SK-N-SH (cell line): ENCODE measurements around the gene ARL4A. TPM values are rescaled to one million over a fixed set of nuclear protein-coding genes. Genes with fewer than 3 reads are reported as not detected.

Experiments used
- CTCF ChIA-PET: fragments of 300-600, 350-600 bp; formaldehyde crosslinking; extraction: SDS; loops from one replicate; lab custom pipeline; 2021; lab: Yijun Ruan, JAX
- POLR2A ChIA-PET: fragments of 350-600 bp; sonication (Branson Sonifier 250); formaldehyde crosslinking; extraction: SDS; loops from one replicate; lab custom pipeline; 2020; ENCODE audit warnings: antibody characterized with exemption, inconsistent platforms; lab: Yijun Ruan, JAX
- DNase-seq: peaks from one replicate; pipeline ENCODE4 v3.0.0; 2012
- H2AFZ ChIP-seq: fragments of 200-600 bp; sonication (generic); 2 replicates; pipeline ENCODE4 v1.8.1; 2016; ENCODE audit warnings: antibody characterized with exemption, mild to moderate bottlenecking, low read depth
- H3F3A ChIP-seq: fragments of 200-600 bp; sonication (generic); replicated peaks from 2 replicates; pipeline ENCODE3; 2016; ENCODE audit warnings: antibody characterized with exemption, mild to moderate bottlenecking; ENCODE audit not compliant: insufficient read depth
- H3K27ac ChIP-seq, 2 experiments: fragments of 200-500 bp in 1 of 2; fragments of 200-600 bp in 1 of 2; sonication (Bioruptor generic) in 1 of 2; sonication (generic), shearing (Covaris generic) in 1 of 2; 2 replicates each; pipeline versions ENCODE4 v1.5.1 to v1.6.1; 2014 to 2016; ENCODE audit warnings: low read depth in 2 of 2, inconsistent platforms in 1 of 2, low read length in 1 of 2, mild to moderate bottlenecking in 1 of 2, mixed read lengths in 1 of 2
- H3K27me3 ChIP-seq: fragments of 200-600 bp; sonication (generic), shearing (Covaris generic); 2 replicates; pipeline ENCODE4 v1.6.1; 2016; ENCODE audit warnings: mixed run types; ENCODE audit not compliant: insufficient read depth
- H3K36me3 ChIP-seq, 2 experiments: fragments of 200-500 bp in 1 of 2; fragments of 200-600 bp in 1 of 2; sonication (Bioruptor generic) in 1 of 2; sonication (generic) in 1 of 2; replicated peaks in 1 of 2; 2 replicates each; pipeline versions ENCODE3 to v1.5.1; 2014 to 2016; ENCODE audit warnings: low read length in 1 of 2, mild to moderate bottlenecking in 1 of 2; ENCODE audit not compliant: insufficient read depth in 2 of 2, control insufficient read depth in 1 of 2
- H3K4me1 ChIP-seq, 2 experiments: fragments of 200-500 bp in 1 of 2; fragments of 200-600 bp in 1 of 2; sonication (Bioruptor generic) in 1 of 2; sonication (generic), shearing (Covaris generic) in 1 of 2; 2 replicates each; pipeline versions ENCODE4 v1.5.1 to v1.6.1; 2014 to 2016; ENCODE audit warnings: low read depth in 1 of 2, low read length in 1 of 2, mixed run types in 1 of 2; ENCODE audit not compliant: insufficient read depth in 2 of 2, control insufficient read depth in 1 of 2
- H3K4me2 ChIP-seq: fragments of 200-600 bp; sonication (generic), shearing (Covaris generic); 2 replicates; pipeline ENCODE4 v1.6.1; 2017; ENCODE audit warnings: mixed run types
- H3K4me3 ChIP-seq, 2 experiments: fragments of 200-500 bp in 1 of 2; fragments of 200-600 bp in 1 of 2; sonication (Bioruptor generic) in 1 of 2; sonication (generic), shearing (Covaris generic) in 1 of 2; 2 replicates each; pipeline versions ENCODE4 v1.5.1 to v1.8.1; 2014 to 2016; ENCODE audit warnings: low read depth in 2 of 2, inconsistent platforms in 1 of 2, low read length in 1 of 2, mild to moderate bottlenecking in 1 of 2, mixed read lengths in 1 of 2, moderate library complexity in 1 of 2
- H3K79me2 ChIP-seq: fragments of 200-600 bp; sonication (generic); 2 replicates; pipeline ENCODE4 v1.8.1; 2017; ENCODE audit warnings: mild to moderate bottlenecking; ENCODE audit not compliant: insufficient read depth
- H3K9ac ChIP-seq: fragments of 200-600 bp; sonication (generic); 2 replicates; pipeline ENCODE4 v1.6.1; 2017; ENCODE audit warnings: mixed run types
- H3K9me2 ChIP-seq: fragments of 200-600 bp; sonication (generic); 2 replicates; pipeline ENCODE4 v1.6.1; 2017; ENCODE audit warnings: mixed run types
- H3K9me3 ChIP-seq: fragments of 200-600 bp; sonication (generic); 2 replicates; pipeline ENCODE4 v1.6.1; 2017; ENCODE audit warnings: mixed run types, mild to moderate bottlenecking, moderate library complexity
- H4K20me1 ChIP-seq: fragments of 200-600 bp; sonication (generic); 2 replicates; pipeline ENCODE4 v1.6.1; 2017; ENCODE audit warnings: mild to moderate bottlenecking, mixed run types; ENCODE audit not compliant: insufficient read depth
- CHD2 ChIP-seq: fragments of 150-350 bp; IDR thresholded peaks from 2 replicates; pipeline ENCODE4 v1.6.1; 2018; ENCODE audit warnings: low read length; ENCODE audit not compliant: partially characterized antibody
- EZH2phosphoT487 ChIP-seq: fragments of 200-600 bp; sonication (generic); IDR thresholded peaks from 2 replicates; pipeline ENCODE4 v1.6.1; 2017; ENCODE audit warnings: low read depth, mixed run types, mild to moderate bottlenecking, antibody characterized with exemption, moderate library complexity, borderline replicate concordance
- FOSL2 ChIP-seq: IDR thresholded peaks from 2 replicates; pipeline ENCODE4 v1.4.0; 2012; ENCODE audit warnings: low read depth, mild to moderate bottlenecking, moderate library complexity, borderline replicate concordance
- FOXJ3 ChIP-seq: sonication (generic); formaldehyde crosslinking; IDR thresholded peaks from 2 replicates; pipeline ENCODE4 v1.5.1; 2020; ENCODE audit warnings: mild to moderate bottlenecking, missing genetic modification reagents
- FOXM1 ChIP-seq: IDR thresholded peaks from 2 replicates; pipeline ENCODE4 v1.4.0; 2012; ENCODE audit warnings: low read depth, mild to moderate bottlenecking
- MEF2A ChIP-seq: IDR thresholded peaks from 2 replicates; pipeline ENCODE4 v1.4.0; 2012; ENCODE audit warnings: low read depth, borderline replicate concordance
- NFIC ChIP-seq: IDR thresholded peaks from 2 replicates; pipeline ENCODE4 v1.4.0; 2012; ENCODE audit warnings: borderline replicate concordance
- NRF1 ChIP-seq: IDR thresholded peaks from 2 replicates; pipeline ENCODE4 v1.6.1; 2012; ENCODE audit warnings: low read depth, mild to moderate bottlenecking, low read length
- RAD21 ChIP-seq: IDR thresholded peaks from 2 replicates; pipeline ENCODE4 v1.6.1; 2012; ENCODE audit warnings: mild to moderate bottlenecking, low read length
- RCOR1 ChIP-seq: fragments of 150-350 bp; IDR thresholded peaks from 2 replicates; pipeline ENCODE4 v1.6.1; 2017; ENCODE audit warnings: antibody characterized with exemption, low read length
- RFX5 ChIP-seq: IDR thresholded peaks from 2 replicates; pipeline ENCODE4 v1.6.1; 2012; ENCODE audit warnings: mild to moderate bottlenecking, improper control_type of control experiment, low read length
- SIN3A ChIP-seq: IDR thresholded peaks from 2 replicates; pipeline ENCODE4 v1.6.1; 2012; ENCODE audit warnings: low read depth, mild to moderate bottlenecking, low read length, moderate library complexity, borderline replicate concordance
- SMC3 ChIP-seq: IDR thresholded peaks from 2 replicates; pipeline ENCODE4 v1.6.1; 2012; ENCODE audit warnings: low read depth, low read length, improper control_type of control experiment
- TCF12 ChIP-seq: IDR thresholded peaks from 2 replicates; pipeline ENCODE4 v1.4.0; 2012
- USF1 ChIP-seq: IDR thresholded peaks from 2 replicates; pipeline ENCODE4 v1.4.0; 2012; ENCODE audit warnings: low read depth, borderline replicate concordance
- USF2 ChIP-seq: fragments of 150-350 bp; IDR thresholded peaks from 2 replicates; pipeline ENCODE4 v1.6.1; 2017; ENCODE audit warnings: antibody characterized with exemption, low read length, low read depth, borderline replicate concordance
- YY1 ChIP-seq: IDR thresholded peaks from 2 replicates; pipeline ENCODE4 v1.4.0; 2012; ENCODE audit warnings: low read depth, mild to moderate bottlenecking
- WGBS: methylation state at CpG from one replicate; pipeline ENCODE4 v1.1.6; 2017; ENCODE audit warnings: low lambda C conversion rate; 5-methylcytosine and 5-hydroxymethylcytosine counted together
- polyA plus RNA-seq, 3 experiments: library from polyadenylated mRNA; depleted of rRNA; stranded (reverse); fragments of >200 nt; gene quantifications; 2 replicates each; pipeline ENCODE4 v1.2.3, GENCODE V29; 2012
- TF ChIP-seq, protein P1 (sequence below): IDR thresholded peaks from 2 replicates; pipeline ENCODE4 v1.4.0; 2012; ENCODE audit warnings: low read depth, borderline replicate concordance
- TF ChIP-seq, protein P2 (sequence below): fragments of 150-350 bp; IDR thresholded peaks from 2 replicates; pipeline ENCODE4 v1.6.1; 2016; ENCODE audit warnings: mild to moderate bottlenecking, low read depth, low read length

Gene ARL4A
- polyA plus RNA-seq, 1 of the 3 experiments (the other 2 are of a cell fraction), result 5.5 TPM

DNA sequence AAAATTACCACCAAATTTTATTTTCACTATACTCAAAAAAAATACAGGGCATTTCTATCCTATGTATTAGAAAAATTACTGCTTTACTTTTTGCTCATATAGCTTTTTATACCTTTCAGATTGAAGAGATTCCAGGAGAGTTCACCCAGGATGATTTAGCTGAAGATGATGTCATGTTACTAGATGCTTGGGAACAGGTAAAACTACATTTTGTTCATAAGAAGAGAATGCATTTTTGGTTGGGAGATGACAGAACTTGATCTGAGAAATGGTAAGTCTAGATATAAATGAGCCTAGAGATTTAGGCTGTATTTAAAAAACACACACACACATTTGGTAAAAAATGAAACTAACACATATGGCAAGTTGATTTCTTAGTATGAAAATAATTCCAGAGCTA lies 38.1 kb upstream of the ARL4A start (continued):
- TF ChIP-seq, protein P1, sequence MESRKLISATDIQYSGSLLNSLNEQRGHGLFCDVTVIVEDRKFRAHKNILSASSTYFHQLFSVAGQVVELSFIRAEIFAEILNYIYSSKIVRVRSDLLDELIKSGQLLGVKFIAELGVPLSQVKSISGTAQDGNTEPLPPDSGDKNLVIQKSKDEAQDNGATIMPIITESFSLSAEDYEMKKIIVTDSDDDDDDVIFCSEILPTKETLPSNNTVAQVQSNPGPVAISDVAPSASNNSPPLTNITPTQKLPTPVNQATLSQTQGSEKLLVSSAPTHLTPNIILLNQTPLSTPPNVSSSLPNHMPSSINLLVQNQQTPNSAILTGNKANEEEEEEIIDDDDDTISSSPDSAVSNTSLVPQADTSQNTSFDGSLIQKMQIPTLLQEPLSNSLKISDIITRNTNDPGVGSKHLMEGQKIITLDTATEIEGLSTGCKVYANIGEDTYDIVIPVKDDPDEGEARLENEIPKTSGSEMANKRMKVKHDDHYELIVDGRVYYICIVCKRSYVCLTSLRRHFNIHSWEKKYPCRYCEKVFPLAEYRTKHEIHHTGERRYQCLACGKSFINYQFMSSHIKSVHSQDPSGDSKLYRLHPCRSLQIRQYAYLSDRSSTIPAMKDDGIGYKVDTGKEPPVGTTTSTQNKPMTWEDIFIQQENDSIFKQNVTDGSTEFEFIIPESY, result no peak
- TF ChIP-seq FOXJ3 (CRISPR knock-in tag), result no peak
- TF ChIP-seq, all 33 proteins: peak for 0

GRCh38 chr7:12650080-12650479 lies 37.4 kb upstream of the ARL4A start:
- H2AFZ ChIP-seq, result no peak overlapping the region
- no peak for DNase-seq
- POLR2A ChIA-PET, result no interaction called here

GRCh38 chr7:12653110-12653509 lies 34.3 kb upstream of the ARL4A start:
- Histone ChIP-seq H4K20me1 (no peaks in the 10 kb centered on the region), H3K27ac (peak overlapping the region in 1 of 2 experiments; percentile 63; a peak in 3 of 4 replicates), H3K4me1 (peaks cover 0 to 16% of the 10 kb centered on the region in 2 experiments; a peak in 2 of 4 replicates), H2AFZ (0 out of 2 replicates have a peak overlapping the region, but pooled peaks have one; percentile 3), H3K9me3 (no peaks in the 10 kb centered on the region), H3K4me3 (no peak overlapping the region; a peak in 1 of 4 replicates), H3K27me3 (no peaks in the 10 kb centered on the region), H3K9me2 (no peaks in the 10 kb centered on the region), H3K79me2 (no peaks in the 10 kb centered on the region), H3K9ac (no peak overlapping the region), H3K4me2 (peak overlapping the region; percentile 11), H3K36me3 (no peaks in the 10 kb centered on the region), H3F3A (peaks cover 44% of the 10 kb centered on the region)
- CTCF ChIA-PET, result interaction anchor here (1.1 to 1.8 kb wide), 4 partner anchors 12 to 134 kb away, joined by 3 to 8 read pairs (median 3); no protein-coding TSS in a partner anchor
- 16% methylated on average over 3 of the region's 3 CpGs for WGBS
- POLR2A ChIA-PET, result no interaction called here
- DNase-seq, result no peak
- TF ChIP-seq SIN3A (no peak), NRF1 (no peak), FOXM1 (no peak; the same call in 1 of the 2 replicates), SMC3 (no peak), RAD21 (no peak), USF1 (no peak), TCF12 (no peak; the same call in 1 of the 2 replicates), NFIC (no peak; the same call in 1 of the 2 replicates), RFX5 (no peak), YY1 (no peak), FOSL2 (peak; percentile 34; the same call in 1 of the 2 replicates), MEF2A (no peak), CHD2 (no peak), RCOR1 (no peak)
- TF ChIP-seq, protein P2, sequence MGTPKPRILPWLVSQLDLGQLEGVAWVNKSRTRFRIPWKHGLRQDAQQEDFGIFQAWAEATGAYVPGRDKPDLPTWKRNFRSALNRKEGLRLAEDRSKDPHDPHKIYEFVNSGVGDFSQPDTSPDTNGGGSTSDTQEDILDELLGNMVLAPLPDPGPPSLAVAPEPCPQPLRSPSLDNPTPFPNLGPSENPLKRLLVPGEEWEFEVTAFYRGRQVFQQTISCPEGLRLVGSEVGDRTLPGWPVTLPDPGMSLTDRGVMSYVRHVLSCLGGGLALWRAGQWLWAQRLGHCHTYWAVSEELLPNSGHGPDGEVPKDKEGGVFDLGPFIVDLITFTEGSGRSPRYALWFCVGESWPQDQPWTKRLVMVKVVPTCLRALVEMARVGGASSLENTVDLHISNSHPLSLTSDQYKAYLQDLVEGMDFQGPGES, result no peak

More at GRCh38 chr7:12650080-12650479, 37.4 kb upstream of the ARL4A start:
- CTCF ChIA-PET, result interaction anchor here (1.0 to 2.2 kb wide), 3 partner anchors 11 to 125 kb away, joined by 3 to 11 read pairs (median 6); no protein-coding TSS in a partner anchor
- Histone ChIP-seq H3K4me3 (no peak overlapping the region), H3K27me3 (no peaks in the 10 kb centered on the region), H3F3A (peaks cover 48% of the 10 kb centered on the region), H3K9me3 (no peaks in the 10 kb centered on the region), H3K36me3 (no peaks in the 10 kb centered on the region), H3K79me2 (no peaks in the 10 kb centered on the region), H3K4me2 (no peak overlapping the region), H3K4me1 (peaks cover 3 to 16% of the 10 kb centered on the region in 2 experiments; a peak in 3 of 4 replicates), H4K20me1 (no peaks in the 10 kb centered on the region), H3K27ac (no peak overlapping the region), H3K9me2 (no peaks in the 10 kb centered on the region), H3K9ac (no peak overlapping the region)
- TF ChIP-seq EZH2phosphoT487 (no peak), USF2 (no peak), RFX5 (no peak)
- WGBS, result 89% methylated on average over 2 of the region's 2 CpGs
